ENCODE results near the gene FGL2. TPM values are rescaled to one million over a fixed set of nuclear protein-coding genes. Genes with fewer than 3 reads are reported as not detected.
"Not testable (repeated sequence)": the region's sequence is repeated elsewhere in the genome, so short reads cannot be mapped to it uniquely, and the experiment has no call there.

FGL2 gene
- total RNA-seq, 1 donor from 2014 or later, result not detected

- DNase-seq (ENCODE audit: low read depth); H3K4me3 ChIP-seq (ENCODE audit: low read depth, low read length): not testable (repeated sequence)
These were observed 25.2 kb downstream of the FGL2 start for GRCh38 chr7:77174418-77174817.

- not testable (repeated sequence) for H3K4me3 ChIP-seq (ENCODE audit: low read depth, low read length); DNase-seq (ENCODE audit: low read depth)
These were observed 27.0 kb downstream of the FGL2 start for GRCh38 chr7:77172437-77173172.

- not testable (repeated sequence) for DNase-seq (ENCODE audit: low read depth); H3K4me3 ChIP-seq (ENCODE audit: low read depth, low read length)
These were observed 28.5 kb downstream of the FGL2 start for GRCh38 chr7:77171073-77171472.

GRCh38 chr7:77157446-77157845 is 42.2 kb downstream of the FGL2 start:
- H3K4me3 ChIP-seq (ENCODE audit: low read depth, low read length), result no peak overlapping the region
- no peak for TF ChIP-seq CTCF (conservative IDR thresholded peaks at IDR 0.05; ENCODE audit: low read depth, low read length)
- DNase-seq (ENCODE audit: low read depth), result peak; percentile 6

GRCh38 chr7:77157034-77157433 is 42.6 kb downstream of the FGL2 start:
- not testable (repeated sequence) for DNase-seq (ENCODE audit: low read depth); H3K4me3 ChIP-seq (ENCODE audit: low read depth, low read length)

GRCh38 chr7:77155601-77156377 is 43.8 kb downstream of the FGL2 start:
- not testable (repeated sequence) for H3K4me3 ChIP-seq (ENCODE audit: low read depth, low read length)
- peak; percentile 37 for DNase-seq (ENCODE audit: low read depth)

GRCh38 chr7:77154917-77155464 is 44.6 kb downstream of the FGL2 start:
- not testable (repeated sequence) for H3K4me3 ChIP-seq (ENCODE audit: low read depth, low read length); DNase-seq (ENCODE audit: low read depth)

- DNase-seq (ENCODE audit: low read depth); H3K4me3 ChIP-seq (ENCODE audit: low read depth, low read length): not testable (repeated sequence)
These were observed 47.4 kb downstream of the FGL2 start for GRCh38 chr7:77152232-77152631.

Other genes with a start within 250 kb of the FGL2 start
- not detected in 2 replicates for gene SPDYE17, start 167.5 kb downstream of the FGL2 start, total RNA-seq
- gene SPDYE18, start 137.3 kb downstream of the FGL2 start, total RNA-seq, result 0.23 and 0.29 TPM in 2 replicates
- gene CCDC146, start 77.2 kb downstream of the FGL2 start, total RNA-seq, result 0.07 and 5.2 TPM in 2 replicates
- 1.2 and 3.0 TPM in 2 replicates for gene GSAP, start 216.5 kb upstream of the FGL2 start, total RNA-seq